GM19455 (cell line): ENCODE measurements around the gene C21orf91.
"Not testable (repeated sequence)": the region's sequence is repeated elsewhere in the genome, so short reads cannot be mapped to it uniquely, and the experiment has no call there.

ENCODE experiments used
- ATAC-seq: cut with Tn5 transposase; IDR thresholded peaks from one replicate; pipeline ENCODE4 v1.9.1; 2021; ENCODE audit not compliant: unreplicated experiment

The C21orf91 gene

GRCh38 chr21:17779980-17780379 is 39.2 kb downstream of the C21orf91 start:
- ATAC-seq: no peak

- ATAC-seq: no peak
These were observed 39.7 kb downstream of the C21orf91 start for GRCh38 chr21:17779496-17779895.

GRCh38 chr21:17777072-17777765 is 41.9 kb downstream of the C21orf91 start:
- no peak for ATAC-seq

GRCh38 chr21:17775431-17776126 is 43.6 kb downstream of the C21orf91 start:
- peak; percentile 71 for ATAC-seq

GRCh38 chr21:17775021-17775420 is 44.1 kb downstream of the C21orf91 start:
- ATAC-seq: not testable (repeated sequence)

- ATAC-seq: no peak
These were observed 49.7 kb downstream of the C21orf91 start for GRCh38 chr21:17769447-17769845.

- ATAC-seq: no peak
These were observed 50.2 kb downstream of the C21orf91 start for GRCh38 chr21:17768840-17769446.

GRCh38 chr21:17765207-17765606 is 53.9 kb downstream of the C21orf91 start:
- no peak for ATAC-seq

- no peak for ATAC-seq
These were observed 55.7 kb downstream of the C21orf91 start for GRCh38 chr21:17763288-17764037.

GRCh38 chr21:17759511-17760178 is 59.5 kb downstream of the C21orf91 start:
- no peak for ATAC-seq

GRCh38 chr21:17758683-17759082 is 60.5 kb downstream of the C21orf91 start:
- no peak for ATAC-seq

- ATAC-seq: no peak
These were observed 61.5 kb downstream of the C21orf91 start for GRCh38 chr21:17757671-17758070.

GRCh38 chr21:17753736-17754135 is 65.4 kb downstream of the C21orf91 start:
- ATAC-seq: no peak

GRCh38 chr21:17752171-17752570 is 67.0 kb downstream of the C21orf91 start:
- no peak for ATAC-seq

GRCh38 chr21:17746920-17747319 is 72.2 kb downstream of the C21orf91 start:
- ATAC-seq: no peak

GRCh38 chr21:17745086-17745485 is 74.1 kb downstream of the C21orf91 start:
- no peak for ATAC-seq

GRCh38 chr21:17742940-17743592 is 76.1 kb downstream of the C21orf91 start:
- no peak for ATAC-seq

- ATAC-seq: no peak
These were observed 77.0 kb downstream of the C21orf91 start for GRCh38 chr21:17742181-17742580.
